HepG2 (cell line): ENCODE results near the gene MACROD2. TPM values are rescaled to one million over a fixed set of nuclear protein-coding genes. Genes with fewer than 3 reads are reported as not detected.

Experiments used
- ATAC-seq: fragments of 200-7000 bp; cut with Tn5 transposase; 3 replicates; pipeline ENCODE4 v1.9.1; 2020; ENCODE audit warnings: mild to moderate bottlenecking, moderate library complexity
- BruUV-seq: library from RNA; stranded (reverse); fragments of 400-500 nt; replicated peaks from 2 replicates; lab custom pipeline; 2021; lab: Mats Ljungman, UMichigan
- CTCF ChIA-PET: fragments of 300-600 bp; formaldehyde crosslinking; extraction: SDS; loops from one replicate; lab custom pipeline; 2021; ENCODE audit warnings: low total read pairs, inconsistent platforms, low intra/inter-chr PET ratio; lab: Yijun Ruan, JAX
- POLR2A ChIA-PET: fragments of 350-600 bp; sonication (Branson Sonifier 250); formaldehyde crosslinking; loops from one replicate; lab custom pipeline; 2020; ENCODE audit warnings: antibody characterized with exemption, inconsistent platforms; lab: Yijun Ruan, JAX
- DNase-seq: peaks from one replicate; pipeline ENCODE4 v3.0.0-alpha.2; 2015; ENCODE audit warnings: low spot score
- FAIRE-seq: peaks from 3 replicates; lab custom pipeline; 2011; peaks lifted over from hg19 to GRCh38; lab: Jason Lieb, UNC
- H2AFZ ChIP-seq: one replicate; pipeline ENCODE4 v1.6.1; 2011; ENCODE audit warnings: low read length, inconsistent platforms
- H3K27ac ChIP-seq: fragments of 300-600 bp; 3 replicates; pipeline ENCODE4 v1.8.0; 2011; ENCODE audit warnings: mixed run types, mild to moderate bottlenecking, mixed read lengths, low read length, inconsistent platforms; ENCODE audit not compliant: insufficient read depth; ENCODE audit errors: extremely low read length
- H3K27me3 ChIP-seq, 2 experiments: fragments of 200-600 bp in 1 of 2; 2 replicates in 1 of 2; 3 replicates in 1 of 2; pipeline versions ENCODE4 v1.6.0 to v1.8.0; 2011; ENCODE audit warnings: low read length in 2 of 2, mild to moderate bottlenecking in 2 of 2, moderate library complexity in 2 of 2, inconsistent platforms in 1 of 2; ENCODE audit not compliant: insufficient read depth in 2 of 2, control insufficient read depth in 1 of 2
- H3K36me3 ChIP-seq, 2 experiments: fragments of 200-600 bp in 1 of 2; replicated peaks in 1 of 2; 2 replicates in 1 of 2; 3 replicates in 1 of 2; pipeline versions ENCODE4 v1.5.1 to v1.8.0; 2011; ENCODE audit warnings: low read length in 2 of 2, inconsistent platforms in 1 of 2; ENCODE audit not compliant: insufficient read depth in 2 of 2, control insufficient read depth in 1 of 2
- H3K4me1 ChIP-seq: 2 replicates; pipeline ENCODE4 v1.5.1; 2012; ENCODE audit warnings: low read length, inconsistent platforms; ENCODE audit not compliant: insufficient read depth
- H3K4me2 ChIP-seq: 2 replicates; pipeline ENCODE4 v1.6.0; 2011; ENCODE audit warnings: low read depth, low read length, inconsistent platforms
- H3K4me3 ChIP-seq, 3 experiments: fragments of 200-600 bp in 1 of 3; sonication (generic), shearing (Covaris generic) in 1 of 3; replicated peaks in 1 of 3; 2 replicates each; pipeline ENCODE4 v1.5.1; 2011 to 2016; ENCODE audit warnings: low read length in 3 of 3, inconsistent platforms in 2 of 3, low read depth in 2 of 3, mild to moderate bottlenecking in 2 of 3, control low read depth in 1 of 3, mixed read lengths in 1 of 3; ENCODE audit not compliant: insufficient read depth in 1 of 3
- H3K79me2 ChIP-seq: one replicate; pipeline ENCODE4 v1.6.1; 2011; ENCODE audit warnings: low read length, inconsistent platforms; ENCODE audit not compliant: insufficient read depth
- H3K9ac ChIP-seq: 2 replicates; pipeline ENCODE4 v1.6.0; 2011; ENCODE audit warnings: mild to moderate bottlenecking, low read depth, low read length, inconsistent platforms; ENCODE audit not compliant: insufficient read depth
- H3K9me3 ChIP-seq: 2 replicates; pipeline ENCODE4 v1.5.1; 2012; ENCODE audit warnings: mild to moderate bottlenecking, low read length
- H4K20me1 ChIP-seq: 2 replicates; pipeline ENCODE4 v1.6.0; 2011; ENCODE audit warnings: inconsistent platforms, mild to moderate bottlenecking, low read length, moderate library complexity; ENCODE audit not compliant: insufficient read depth
- EP300 ChIP-seq, 3 experiments: sonication (generic) in 1 of 3; formaldehyde crosslinking in 1 of 3; IDR thresholded peaks; 2 replicates each; pipeline versions ENCODE4 v1.5.1 to v1.6.1; 2011 to 2020; ENCODE audit warnings: low read depth in 2 of 3, low read length in 2 of 3, borderline replicate concordance in 1 of 3, improper control_type of control experiment in 1 of 3, mild to moderate bottlenecking in 1 of 3, missing genetic modification reagents in 1 of 3, moderate library complexity in 1 of 3
- NCOA5 ChIP-seq: sonication (generic); formaldehyde crosslinking; IDR thresholded peaks from 2 replicates; pipeline ENCODE4 v1.4.0; 2020; ENCODE audit warnings: missing genetic modification reagents
- NRL ChIP-seq: sonication (generic); formaldehyde crosslinking; IDR thresholded peaks from 2 replicates; pipeline ENCODE4 v1.5.0; 2020; ENCODE audit warnings: missing genetic modification reagents, mild to moderate bottlenecking, moderate library complexity, borderline replicate concordance
- ZNF235 ChIP-seq: sonication (generic); formaldehyde crosslinking; IDR thresholded peaks from 2 replicates; pipeline ENCODE4 v1.8.1; 2023; ENCODE audit warnings: mild to moderate bottlenecking, missing genetic modification reagents, borderline replicate concordance
- WGBS: methylation state at CpG from one replicate; pipeline ENCODE4 v1.1.6; 2017; ENCODE audit warnings: low lambda C conversion rate; 5-methylcytosine and 5-hydroxymethylcytosine counted together
- in situ Hi-C: cut with HindIII; loops from 2 replicates; pipeline ENCODE4 v1.10.0; 2017; ENCODE audit warnings: low pct_unique_long_range_greater_than_20kb; ENCODE audit not compliant: extremely low pct_ligation_motif_present
- intact Hi-C: fragments of 100-400 bp; cut with micrococcal nuclease; formaldehyde crosslinking; loops from one replicate; pipeline ENCODE4 v1.10.0; 2022; ENCODE audit not compliant: unreplicated experiment
- polyA plus RNA-seq, 8 experiments: library from polyadenylated mRNA; depleted of rRNA in 3 of 8; stranded (reverse) in 7 of 8; unstranded in 1 of 8; fragments of >200 nt; fragmentation: Illumina TruSeq in 4 of 8; extraction: Trizol in 4 of 8; gene quantifications; 2 replicates each; pipeline versions ENCODE4 v1.2.1 to v1.2.3, GENCODE V29; 2011 to 2016; ENCODE audit warnings: low read depth in 4 of 8, missing spikeins in 1 of 8, mixed read lengths in 1 of 8; ENCODE audit not compliant: insufficient read depth in 1 of 8
- total RNA-seq, 5 experiments: library from RNA; depleted of rRNA; stranded (reverse); fragments of >200 nt; fragmentation: Illumina TruSeq; extraction: Trizol; gene quantifications; 2 replicates each; pipeline ENCODE4 v1.2.3, GENCODE V29; 2016; ENCODE audit warnings: low read depth in 1 of 5

MACROD2 gene
- total and polyA plus RNA-seq, 2 of the 13 experiments (the other 11 are each of a cell fraction or from before 2014, with no cell fraction given) = 0.13 to 0.51 TPM

DNA sequence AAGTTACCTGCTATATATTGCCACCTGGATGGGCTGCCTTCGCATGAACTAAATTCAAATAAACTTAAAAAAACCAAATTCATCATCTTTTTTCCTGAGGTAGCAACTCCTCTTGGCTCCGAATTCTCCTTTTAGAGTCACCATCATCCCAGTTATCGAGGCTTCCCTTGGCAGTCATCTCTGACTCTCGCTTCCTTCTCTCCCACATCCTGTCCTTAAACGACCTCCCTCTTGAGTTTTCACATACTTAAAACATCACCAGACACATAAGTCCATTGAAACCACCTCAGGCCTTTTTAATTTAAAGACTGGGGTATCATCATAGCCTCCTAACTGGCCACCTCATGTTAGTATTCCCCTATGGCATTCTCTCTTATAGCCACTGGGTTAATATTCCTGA lies 638.2 kb downstream of the MACROD2 start:
- TF ChIP-seq NCOA5 (CRISPR knock-in tag) (no peak), ZNF235 (CRISPR knock-in tag) (no peak)
- TF ChIP-seq, all 625 proteins: peak for 0
- ATAC-seq = no peak
- 43% methylated on average over 5 of the region's 5 CpGs for WGBS
- no peak overlapping the region for H2AFZ ChIP-seq
- H3K4me3 ChIP-seq = no peak overlapping the region
- H3K27ac ChIP-seq = no peak overlapping the region
- no peaks in the 10 kb centered on the region for H4K20me1 ChIP-seq
- no peak for DNase-seq
- no peak overlapping the region for H3K9ac ChIP-seq
- in situ Hi-C loops = no loop called here
- ChIA-PET CTCF (no interaction called here), POLR2A (no interaction called here)
- H3K79me2 ChIP-seq = no peaks in the 10 kb centered on the region
- intact Hi-C loops = no loop called here
- no peaks in the 10 kb centered on the region for H3K36me3 ChIP-seq
- peaks cover 10% of the 10 kb centered on the region; the same call in 1 of the 2 replicates for H3K9me3 ChIP-seq
- no peaks in the 10 kb centered on the region for H3K27me3 ChIP-seq
- H3K4me2 ChIP-seq = no peak overlapping the region
- no TSS peak for BruUV-seq
- no peak for FAIRE-seq
- no peaks in the 10 kb centered on the region for H3K4me1 ChIP-seq

DNA sequence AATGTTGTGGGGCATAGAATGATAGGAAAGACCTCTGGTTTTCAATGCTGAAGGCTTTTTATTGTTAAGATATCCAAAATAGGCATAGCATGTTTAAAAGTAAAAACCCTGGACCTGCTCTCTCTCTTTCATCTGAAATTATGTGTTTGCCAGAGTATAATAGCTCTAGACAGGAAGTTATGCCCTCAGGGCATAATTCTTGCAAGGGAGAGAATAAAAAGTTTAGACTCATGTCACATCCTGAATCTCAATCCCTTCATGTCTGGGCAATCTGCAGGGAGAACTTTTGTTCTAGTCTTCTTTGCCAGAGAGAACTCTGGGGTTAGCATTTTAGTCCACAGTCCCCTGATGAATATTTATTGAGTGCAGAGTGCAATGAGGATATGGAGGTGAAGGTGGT lies 639.3 kb downstream of the MACROD2 start:
- no peaks in the 10 kb centered on the region for H3K27me3 ChIP-seq
- DNase-seq (no peak), ATAC-seq (no peak), FAIRE-seq (no peak)
- H3K4me3 ChIP-seq = no peak overlapping the region
- TF ChIP-seq NRL (CRISPR knock-in tag) (no peak), EP300 (IDR thresholded peaks at IDR 0.05; ENCODE audit: low read depth in 2 of 2, low read length in 2 of 2) (no peak), EP300 (CRISPR knock-in tag; IDR thresholded peaks at IDR 0.05; ENCODE audit: borderline replicate concordance) (no peak)
- H3K27ac ChIP-seq = no peak overlapping the region
- no peak overlapping the region for H3K9ac ChIP-seq
- no peaks in the 10 kb centered on the region for H3K79me2 ChIP-seq
- ChIA-PET POLR2A (no interaction called here), CTCF (no interaction called here)
- H2AFZ ChIP-seq = no peak overlapping the region
- no peak overlapping the region for H3K4me2 ChIP-seq
- no TSS peak for BruUV-seq
- H3K4me1 ChIP-seq = no peaks in the 10 kb centered on the region
- H3K36me3 ChIP-seq = no peaks in the 10 kb centered on the region
- in situ Hi-C loops (no loop called here), intact Hi-C loops (no loop called here)
- H4K20me1 ChIP-seq = no peaks in the 10 kb centered on the region
- peaks cover 15% of the 10 kb centered on the region; the same call in 1 of the 2 replicates for H3K9me3 ChIP-seq
